Stomach (tissue), 4 donors: ENCODE measurements around the gene ZNF780B.

Experiments
- CTCF ChIP-seq, 7 experiments: fragments of 450-650 bp in 4 of 7; fragments of 200-600 bp in 3 of 7; sonication (generic) in 3 of 7; IDR thresholded peaks; one replicate each; pipeline ENCODE4 v1.5.1; 2016 to 2019; ENCODE audit warnings: antibody characterized with exemption in 7 of 7, control low read depth in 2 of 7, mild to moderate bottlenecking in 1 of 7
- EP300 ChIP-seq: sonication (generic); formaldehyde crosslinking; IDR thresholded peaks from one replicate; pipeline ENCODE4 v1.6.1; 2017; ENCODE audit warnings: antibody characterized with exemption
- POLR2A ChIP-seq, 4 donors: fragments of 450-650 bp; IDR thresholded peaks; one replicate each; pipeline ENCODE4 v1.6.1; 2016; ENCODE audit warnings: antibody characterized with exemption in 4 of 4, control low read depth in 2 of 4, mild to moderate bottlenecking in 1 of 4, moderate library complexity in 1 of 4
- POLR2AphosphoS5 ChIP-seq, 3 donors: sonication (generic); formaldehyde crosslinking; IDR thresholded peaks; one replicate each; pipeline ENCODE4 v1.6.1; 2016; ENCODE audit warnings: antibody characterized with exemption in 3 of 3

- TF ChIP-seq CTCF (IDR thresholded peaks at IDR 0.05) (no peak), POLR2A (IDR thresholded peaks at IDR 0.05) (no peak), EP300 (no peak), POLR2AphosphoS5 (IDR thresholded peaks at IDR 0.05) (no peak)
Observed at GRCh38 chr19:40026597-40026970, 29.4 kb downstream of the ZNF780B start.
